IMR-90 (cell line): ENCODE measurements around the gene CDH13. TPM values are rescaled to one million over a fixed set of nuclear protein-coding genes. Genes with fewer than 3 reads are reported as not detected.

Experiments used
- ATAC-seq: fragments of 200-7000 bp; cut with Tn5 transposase; 2 replicates; pipeline ENCODE4 v1.9.1; 2020; ENCODE audit warnings: low read depth, mild to moderate bottlenecking, moderate library complexity
- BruUV-seq: library from RNA; stranded (reverse); fragments of 400-500 nt; replicated peaks from 2 replicates; lab custom pipeline; 2021; lab: Mats Ljungman, UMichigan
- CTCF ChIA-PET: fragments of 300-600 bp; formaldehyde crosslinking; extraction: SDS; loops from one replicate; lab custom pipeline; 2021; ENCODE audit warnings: antibody characterized with exemption; lab: Yijun Ruan, JAX
- POLR2A ChIA-PET: fragments of 300-600 bp; sonication (Branson Sonifier 250); formaldehyde crosslinking; loops from one replicate; lab custom pipeline; 2022; ENCODE audit warnings: antibody characterized with exemption; ENCODE audit not compliant: unreplicated experiment; lab: Charles Lee
- DNase-seq: peaks from one replicate; pipeline ENCODE4 v3.0.0; 2013
- H2AFZ ChIP-seq: replicated peaks from 2 replicates; pipeline ENCODE3; 2013; ENCODE audit warnings: low read length, mild to moderate bottlenecking; ENCODE audit not compliant: poor library complexity
- H2AK5ac ChIP-seq: 2 replicates; pipeline ENCODE4 v1.6.1; 2013; ENCODE audit warnings: low read depth, low read length, inconsistent platforms
- H2AK9ac ChIP-seq: replicated peaks from 2 replicates; pipeline ENCODE3; 2013; ENCODE audit warnings: mild to moderate bottlenecking, low read depth, low read length, moderate library complexity; ENCODE audit not compliant: poor library complexity
- H2BK120ac ChIP-seq: 2 replicates; pipeline ENCODE4 v1.6.1; 2013; ENCODE audit warnings: low read depth, low read length, inconsistent platforms
- H2BK15ac ChIP-seq: 3 replicates; pipeline ENCODE4 v1.6.1; 2013; ENCODE audit warnings: low read depth, low read length, inconsistent platforms
- H2BK20ac ChIP-seq: 2 replicates; pipeline ENCODE4 v1.6.1; 2013; ENCODE audit warnings: low read depth, mild to moderate bottlenecking, inconsistent platforms, low read length, moderate library complexity
- H2BK5ac ChIP-seq: 2 replicates; pipeline ENCODE4 v1.6.1; 2013; ENCODE audit warnings: mild to moderate bottlenecking, low read depth, low read length, inconsistent platforms; ENCODE audit not compliant: poor library complexity, severe bottlenecking
- H3K14ac ChIP-seq: replicated peaks from 2 replicates; pipeline ENCODE4 v1.6.1; 2013; ENCODE audit warnings: low read depth, low read length, inconsistent platforms
- H3K18ac ChIP-seq: 2 replicates; pipeline ENCODE4 v1.6.1; 2013; ENCODE audit warnings: low read depth, low read length, control low read depth
- H3K23ac ChIP-seq: 2 replicates; pipeline ENCODE4 v1.6.1; 2013; ENCODE audit warnings: low read depth, low read length, inconsistent platforms
- H3K27ac ChIP-seq: 2 replicates; pipeline ENCODE4 v1.5.1; 2013; ENCODE audit warnings: mild to moderate bottlenecking, control low read depth, low read length; ENCODE audit not compliant: insufficient read depth
- H3K27me3 ChIP-seq: 2 replicates; pipeline ENCODE4 v1.6.1; 2013; ENCODE audit warnings: low read length; ENCODE audit not compliant: control insufficient read depth, insufficient read depth
- H3K36me3 ChIP-seq: 2 replicates; pipeline ENCODE4 v1.6.1; 2013; ENCODE audit warnings: low read length, mixed read lengths; ENCODE audit not compliant: control insufficient read depth, insufficient read depth
- H3K4ac ChIP-seq: 2 replicates; pipeline ENCODE4 v1.6.1; 2013; ENCODE audit warnings: low read depth, low read length, inconsistent platforms
- H3K4me1 ChIP-seq: 2 replicates; pipeline ENCODE4 v1.6.1; 2013; ENCODE audit warnings: low read length, mixed read lengths; ENCODE audit not compliant: control insufficient read depth, insufficient read depth
- H3K4me2 ChIP-seq: 2 replicates; pipeline ENCODE4 v1.6.1; 2013; ENCODE audit warnings: low read depth, mild to moderate bottlenecking, control low read depth, low read length, moderate library complexity
- H3K4me3 ChIP-seq: 2 replicates; pipeline ENCODE4 v1.5.1; 2013; ENCODE audit warnings: low read depth, mild to moderate bottlenecking, control low read depth, low read length, moderate library complexity; ENCODE audit not compliant: insufficient read depth
- H3K56ac ChIP-seq: 2 replicates; pipeline ENCODE4 v1.6.1; 2013; ENCODE audit warnings: low read length, inconsistent platforms; ENCODE audit not compliant: insufficient read depth; ENCODE audit errors: extremely low read depth
- H3K79me1 ChIP-seq, 2 experiments: 2 replicates each; pipeline ENCODE4 v1.6.1; 2013; ENCODE audit warnings: low read length in 2 of 2, inconsistent platforms in 1 of 2, low read depth in 1 of 2
- H3K9ac ChIP-seq: 2 replicates; pipeline ENCODE4 v1.6.1; 2013; ENCODE audit warnings: low read depth, low read length, control low read depth
- H3K9me1 ChIP-seq: 2 replicates; pipeline ENCODE4 v1.6.1; 2013; ENCODE audit warnings: low read length, inconsistent platforms; ENCODE audit not compliant: insufficient read depth
- H3K9me3 ChIP-seq: 2 replicates; pipeline ENCODE4 v1.6.1; 2013; ENCODE audit warnings: low read length; ENCODE audit not compliant: control insufficient read depth, insufficient read depth
- H4K20me1 ChIP-seq: 2 replicates; pipeline ENCODE4 v1.6.1; 2013; ENCODE audit warnings: low read length, inconsistent platforms; ENCODE audit not compliant: insufficient read depth
- H4K5ac ChIP-seq: 2 replicates; pipeline ENCODE4 v1.6.1; 2013; ENCODE audit warnings: mild to moderate bottlenecking, low read depth, low read length, control low read depth
- H4K8ac ChIP-seq, 2 experiments: 2 replicates each; pipeline ENCODE4 v1.6.1; 2013; ENCODE audit warnings: low read depth in 2 of 2, low read length in 2 of 2, control low read depth in 1 of 2, inconsistent platforms in 1 of 2
- H4K91ac ChIP-seq: 2 replicates; pipeline ENCODE4 v1.6.1; 2013; ENCODE audit warnings: low read depth, low read length, inconsistent platforms; ENCODE audit not compliant: insufficient read depth
- CEBPB ChIP-seq: IDR thresholded peaks from 2 replicates; pipeline ENCODE4 v1.6.1; 2012; ENCODE audit warnings: low read depth, low read length, improper control_type of control experiment
- CTCF ChIP-seq: conservative IDR thresholded peaks from 2 replicates; pipeline ENCODE4 v1.5.1; 2012; ENCODE audit warnings: mild to moderate bottlenecking, low read depth, low read length, improper control_type of control experiment
- whole genome bisulfite sequencing, 2 experiments: methylation state at CpG; one replicate each; pipeline versions ENCODE4 v1.1.5 to v1.1.7; 2013; ENCODE audit warnings: missing lambda C conversion rate in 2 of 2; ENCODE audit not compliant: insufficient read length in 1 of 2; ENCODE audit errors: extremely low coverage in 2 of 2; 5-methylcytosine and 5-hydroxymethylcytosine counted together
- dilution Hi-C: fragments of 300-500 bp; cut with HindIII; formaldehyde crosslinking; loops from one replicate; pipeline ENCODE4 v1.14.3; 2018; ENCODE audit warnings: low sequenced_read_pairs; ENCODE audit not compliant: unreplicated experiment
- in situ Hi-C: fragments of 300-500 bp; cut with MboI; formaldehyde crosslinking; loops from 3 replicates; pipeline ENCODE4 v1.14.3; 2019; ENCODE audit warnings: low sequenced_read_pairs, inconsistent platforms, mixed read lengths
- intact Hi-C: fragments of 100-400 bp; cut with micrococcal nuclease; formaldehyde crosslinking; loops from 2 replicates; pipeline ENCODE4 v1.10.0; 2022
- polyA plus RNA-seq, 3 experiments: library from polyadenylated mRNA; depleted of rRNA; stranded (reverse); fragments of >200 nt; gene quantifications; 2 replicates each; pipeline ENCODE4 v1.2.3, GENCODE V29; 2012; ENCODE audit warnings: low replicate concordance in 1 of 3
- total RNA-seq: library from RNA; depleted of rRNA; stranded (reverse); fragments of >200 nt; gene quantifications from 2 replicates; pipeline ENCODE4 v1.2.3, GENCODE V29; 2012

CDH13 gene
- total and polyA plus RNA-seq, 2 of the 4 experiments (the other 2 are of a cell fraction), result 61.6 to 74.7 TPM

DNA sequence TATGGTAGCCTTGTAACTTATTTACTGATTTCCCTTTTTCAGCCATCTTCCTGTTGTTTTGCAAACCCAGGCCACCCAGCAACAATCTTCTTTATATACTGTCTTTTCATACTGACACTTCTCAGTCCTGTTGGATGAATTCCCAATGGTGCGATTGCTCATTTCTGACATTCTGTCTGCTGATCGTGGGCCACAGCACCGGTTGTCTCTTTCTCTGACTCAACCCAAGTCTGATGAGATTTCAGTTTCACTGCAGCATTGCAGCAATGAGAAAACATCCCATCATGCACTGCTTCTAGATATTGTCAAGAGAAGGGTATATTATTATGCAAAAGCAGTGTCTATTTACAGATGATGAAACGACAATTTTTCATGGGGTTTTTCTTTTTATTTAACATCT, 831.8 kb downstream of the CDH13 start:
- peak overlapping the region; percentile 51 for H2AFZ ChIP-seq
- peak overlapping the region; percentile 3; the same call in 1 of the 2 replicates for H3K4me2 ChIP-seq
- H3K27me3 ChIP-seq, result no peaks in the 10 kb centered on the region
- no peaks in the 10 kb centered on the region for H3K9me1 ChIP-seq
- H3K56ac ChIP-seq, result no peak overlapping the region
- no peaks in the 10 kb centered on the region; a peak in 1 of 4 replicates for H3K79me1 ChIP-seq
- no peak overlapping the region for H4K5ac ChIP-seq
- ChIA-PET POLR2A (no interaction called here), CTCF (no interaction called here)
- TF ChIP-seq CTCF (no peak), CEBPB (peak; percentile 50)
- H4K8ac ChIP-seq, result no peak overlapping the region
- H3K23ac ChIP-seq, result no peak overlapping the region
- no peak overlapping the region for H2BK15ac ChIP-seq
- DNase-seq (peak; percentile 80), ATAC-seq (peak; percentile 61)
- H3K14ac ChIP-seq, result no peak overlapping the region
- no peak overlapping the region for H2BK120ac ChIP-seq
- no CpG with 5 or more reads among the region's 4 CpGs for WGBS, 2 experiments
- dilution Hi-C loops (no loop called here), intact Hi-C loops (no loop called here), in situ Hi-C loops (no loop called here)
- no peaks in the 10 kb centered on the region for H3K9me3 ChIP-seq
- H2BK5ac ChIP-seq, result no peak overlapping the region
- H3K27ac ChIP-seq, result no peak overlapping the region
- no peak overlapping the region for H2AK5ac ChIP-seq
- H3K4ac ChIP-seq, result no peak overlapping the region
- no peak overlapping the region for H3K18ac ChIP-seq
- H4K91ac ChIP-seq, result no peak overlapping the region
- H4K20me1 ChIP-seq, result no peaks in the 10 kb centered on the region
- H2BK20ac ChIP-seq, result no peak overlapping the region
- H3K4me1 ChIP-seq, result no peaks in the 10 kb centered on the region
- H3K36me3 ChIP-seq, result no peaks in the 10 kb centered on the region
- BruUV-seq, result no TSS peak
- no peak overlapping the region for H3K9ac ChIP-seq
- H3K4me3 ChIP-seq, result no peak overlapping the region
- no peak overlapping the region for H2AK9ac ChIP-seq
